CMK (cell line): ENCODE measurements around the gene AHCYL1.
"Not testable (repeated sequence)": the region's sequence is repeated elsewhere in the genome, so short reads cannot be mapped to it uniquely, and the experiment has no call there.

Source experiments
- DNase-seq: peaks from one replicate; pipeline ENCODE4 v3.0.0-alpha.2; 2010; ENCODE audit warnings: low read depth

Gene AHCYL1

DNA sequence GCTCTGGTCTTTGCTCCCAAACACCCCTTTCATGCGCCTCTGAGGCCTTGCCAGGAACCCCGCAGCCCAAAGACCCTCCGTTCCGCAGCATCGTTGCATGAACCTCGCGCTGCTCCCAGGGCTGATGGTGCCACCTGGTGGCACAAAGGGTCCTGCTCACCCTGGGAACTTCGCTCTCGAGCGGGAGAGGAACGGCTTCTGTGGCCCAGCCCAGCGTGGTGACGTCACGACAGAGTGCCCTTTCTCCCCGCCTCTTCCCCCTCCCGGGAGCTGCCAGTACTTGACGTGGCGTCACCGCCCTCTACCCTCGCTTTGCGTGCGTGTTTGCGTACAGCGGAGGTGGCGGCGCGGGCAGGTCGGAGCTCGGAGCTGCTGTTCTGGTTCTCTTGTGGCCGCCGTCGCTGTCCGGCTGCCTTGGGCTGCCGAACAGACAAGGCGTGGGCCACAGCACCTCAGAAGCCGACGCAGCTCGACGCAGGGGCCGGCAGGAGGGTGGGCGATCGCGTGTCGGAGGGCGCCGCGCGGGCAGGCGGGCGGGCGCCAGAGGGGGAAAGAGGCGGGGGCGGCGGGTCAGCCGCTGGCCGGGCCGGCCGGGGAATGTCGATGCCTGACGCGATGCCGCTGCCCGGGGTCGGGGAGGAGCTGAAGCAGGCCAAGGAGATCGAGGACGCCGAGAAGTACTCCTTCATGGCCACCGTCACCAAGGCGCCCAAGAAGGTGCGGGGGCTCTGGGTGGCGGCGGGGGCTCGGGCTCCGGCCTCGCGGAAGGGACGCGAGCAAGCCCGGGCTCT, at the start of gene AHCYL1:
TSS of gene AHCYL1 (plus strand) at position 310 of the 791 bp plus-strand sequence. CDS start at position 598, 288 bp downstream.
- DNase-seq = peak; percentile 97

DNA sequence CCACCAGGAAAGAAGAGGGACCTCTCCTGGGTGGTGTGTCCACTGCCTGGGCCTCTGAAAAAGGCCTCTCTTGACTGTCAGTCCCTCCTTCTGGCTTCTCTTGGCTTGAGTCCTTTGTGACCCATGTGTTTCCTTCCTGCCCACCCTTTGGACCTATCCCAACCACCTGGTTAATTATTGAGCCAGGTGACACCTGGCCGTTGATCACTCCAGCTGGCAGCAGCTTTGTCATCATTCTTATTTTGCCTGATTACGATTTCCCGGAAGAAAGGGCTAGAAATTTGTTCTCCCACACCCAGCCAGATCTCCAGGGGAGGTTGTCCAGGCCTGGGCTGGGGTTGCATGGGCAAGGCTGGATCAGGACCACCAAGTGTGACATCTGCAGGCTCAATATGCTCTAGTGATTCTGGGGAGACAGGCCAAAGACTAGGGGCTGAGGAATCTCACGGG, 49.1 kb upstream of the AHCYL1 start:
- DNase-seq = no peak

DNA sequence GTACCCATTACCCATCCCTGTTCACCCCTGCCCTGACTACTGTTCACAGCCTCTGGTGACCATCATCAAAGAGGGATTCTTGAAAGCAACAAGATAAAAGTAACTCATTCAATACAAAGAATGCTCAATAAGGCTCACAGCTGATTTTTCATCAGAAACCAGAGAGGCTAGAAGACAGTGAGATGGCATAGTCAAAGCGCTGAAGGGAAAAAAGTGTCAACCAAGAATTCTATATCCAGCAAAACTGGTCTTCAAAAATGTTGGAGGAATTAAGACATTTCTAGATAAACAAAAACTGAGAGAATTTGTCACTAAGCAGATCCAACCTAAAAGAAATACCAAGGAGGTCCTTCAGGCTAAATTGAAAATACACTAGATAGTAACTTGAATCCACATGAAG, 46.8 kb upstream of the AHCYL1 start:
- no peak for DNase-seq

DNA sequence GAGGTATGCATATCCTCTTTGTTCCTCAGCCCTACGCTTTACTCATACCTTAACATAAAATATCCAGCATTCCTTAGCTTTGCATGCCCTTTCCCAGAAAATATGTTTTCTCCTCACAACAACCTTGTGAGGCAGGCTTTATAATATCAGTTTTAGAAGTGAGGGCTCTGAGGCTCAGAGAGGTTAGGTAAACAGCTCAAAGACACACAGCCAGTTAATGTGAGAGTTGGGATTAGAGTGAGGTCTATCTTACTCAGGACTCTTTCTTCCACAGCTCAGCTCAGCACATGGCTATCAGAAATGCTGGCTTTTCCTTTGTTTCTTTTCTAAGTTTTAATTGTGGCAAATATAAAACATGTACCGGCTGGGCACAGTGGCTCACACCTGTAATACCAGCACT, 46.0 kb upstream of the AHCYL1 start:
- no peak for DNase-seq

DNA sequence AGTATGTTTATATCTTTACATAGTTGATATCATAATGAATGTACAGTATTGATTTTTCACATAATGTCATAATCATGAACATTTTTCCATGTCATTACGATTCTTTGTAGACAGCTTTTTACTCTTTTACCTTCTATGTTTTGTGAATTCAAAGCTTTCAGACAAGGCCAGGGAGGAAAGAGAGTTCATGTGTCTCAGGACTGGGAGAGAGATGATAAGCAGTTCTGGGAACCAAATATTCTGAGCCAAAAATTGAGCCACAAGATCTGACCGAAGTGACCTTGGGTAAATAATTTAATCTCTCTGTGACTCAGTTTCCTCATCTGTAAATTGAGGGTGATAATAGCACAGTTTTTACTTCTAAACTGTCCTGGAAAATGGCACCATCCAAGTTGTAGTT, 42.1 kb upstream of the AHCYL1 start:
- DNase-seq = no peak

DNA sequence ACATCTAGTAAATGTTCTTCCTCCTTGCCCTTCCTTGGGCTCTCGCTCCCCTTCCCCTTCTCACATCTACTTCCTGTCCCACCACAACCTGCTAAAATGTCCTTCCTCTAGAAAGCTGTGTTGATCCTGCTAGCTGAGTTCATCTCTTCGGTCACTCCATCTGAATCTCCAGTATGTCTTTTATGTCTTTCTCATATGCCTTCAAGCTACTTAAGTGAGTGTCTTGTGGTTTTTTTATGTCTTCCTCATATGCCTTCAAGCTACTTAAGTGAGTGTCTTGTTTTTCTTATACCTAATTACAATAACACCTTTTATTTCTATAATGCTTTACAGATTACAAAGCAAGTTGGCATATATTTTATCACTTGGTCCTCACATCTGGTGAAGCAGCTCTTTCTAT, 40.0 kb upstream of the AHCYL1 start:
- DNase-seq = no peak

DNA sequence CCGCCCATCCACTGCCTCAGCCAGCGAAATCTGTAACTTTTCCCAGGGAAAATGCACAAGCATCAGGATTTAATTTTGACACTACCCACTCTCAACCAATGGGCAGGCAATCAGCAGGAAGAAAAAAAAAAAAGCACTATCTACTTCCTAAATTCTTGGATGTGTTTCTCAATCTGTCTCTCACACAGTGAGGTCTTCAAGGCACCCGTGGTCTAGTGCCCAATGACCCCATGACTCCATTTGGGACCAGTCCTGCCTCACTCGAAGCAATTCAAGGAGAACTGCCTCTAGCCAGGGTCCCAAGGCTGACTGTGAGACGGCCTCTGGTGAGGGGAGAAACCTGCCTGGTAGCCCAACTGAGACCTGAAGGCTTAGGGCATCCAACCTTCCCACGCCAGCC, 38.1 kb upstream of the AHCYL1 start:
- DNase-seq = no peak

DNA sequence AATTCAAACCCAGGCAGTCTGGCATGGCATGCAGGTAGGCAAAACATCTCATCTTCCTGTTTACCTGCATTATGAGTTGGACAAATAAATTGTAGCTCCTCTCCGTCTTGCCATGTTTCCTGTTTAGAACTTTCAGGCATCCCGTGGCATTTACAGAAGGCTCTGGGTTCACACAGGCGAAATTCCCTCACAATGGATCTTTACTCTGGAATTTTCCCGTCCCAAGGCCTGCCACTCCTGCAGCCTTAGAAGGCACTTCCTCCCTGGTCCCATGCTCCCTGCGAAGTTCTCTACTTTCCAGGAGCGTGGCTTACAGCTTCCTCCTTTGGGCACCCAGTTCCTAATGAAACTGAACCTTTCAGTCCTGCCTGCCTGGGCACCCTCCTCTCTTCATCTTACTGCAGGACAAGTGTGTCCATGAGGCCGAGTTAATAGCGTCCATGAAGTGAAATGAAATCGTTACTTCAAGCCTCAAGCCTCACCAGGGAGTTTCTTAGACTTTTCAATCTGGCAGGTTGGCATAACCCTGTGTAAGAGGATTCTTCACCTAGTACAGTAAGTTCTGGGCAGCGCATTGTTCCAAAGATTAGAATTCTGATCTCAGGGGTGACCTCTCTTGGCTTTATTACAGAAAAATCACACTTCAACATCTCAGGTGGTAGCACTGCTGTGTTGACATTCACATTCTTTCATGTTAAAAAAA, 36.8 kb upstream of the AHCYL1 start:
- no peak for DNase-seq

DNA sequence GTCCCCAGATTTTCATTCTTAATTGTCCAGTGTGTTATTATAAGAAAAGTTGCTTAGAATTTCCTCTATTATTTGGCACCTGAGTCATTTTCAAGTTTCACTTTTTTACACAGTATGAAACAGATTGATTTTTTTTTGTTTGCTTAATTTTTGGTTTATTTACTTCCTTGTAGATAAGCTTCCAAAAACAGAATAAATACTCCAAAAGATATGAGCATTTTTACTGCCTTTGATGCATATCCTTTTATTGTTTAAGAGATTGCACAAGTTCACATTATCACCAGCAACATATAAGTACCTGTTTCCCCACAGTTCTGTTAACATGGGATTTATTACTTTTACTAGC, 36.3 kb upstream of the AHCYL1 start:
- DNase-seq = no peak

DNA sequence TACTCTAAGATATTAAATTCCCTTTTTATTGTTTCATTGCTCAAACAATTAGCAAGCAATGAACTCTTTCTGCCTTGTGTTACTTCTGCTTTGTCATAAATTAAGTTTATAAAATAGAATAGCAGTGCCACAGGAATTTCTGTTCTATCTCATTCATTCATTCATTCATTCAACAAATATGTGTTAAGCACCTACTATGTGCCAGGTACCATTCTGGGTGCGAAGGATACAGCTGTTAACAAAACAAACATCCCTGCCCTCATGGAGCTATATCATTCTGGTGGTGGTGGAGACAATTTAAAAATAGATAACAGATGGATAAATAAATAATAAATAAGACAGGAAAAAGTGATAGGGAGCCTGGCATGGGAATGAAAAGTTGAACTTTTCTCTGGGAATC, 34.5 kb upstream of the AHCYL1 start:
- no peak for DNase-seq

DNA sequence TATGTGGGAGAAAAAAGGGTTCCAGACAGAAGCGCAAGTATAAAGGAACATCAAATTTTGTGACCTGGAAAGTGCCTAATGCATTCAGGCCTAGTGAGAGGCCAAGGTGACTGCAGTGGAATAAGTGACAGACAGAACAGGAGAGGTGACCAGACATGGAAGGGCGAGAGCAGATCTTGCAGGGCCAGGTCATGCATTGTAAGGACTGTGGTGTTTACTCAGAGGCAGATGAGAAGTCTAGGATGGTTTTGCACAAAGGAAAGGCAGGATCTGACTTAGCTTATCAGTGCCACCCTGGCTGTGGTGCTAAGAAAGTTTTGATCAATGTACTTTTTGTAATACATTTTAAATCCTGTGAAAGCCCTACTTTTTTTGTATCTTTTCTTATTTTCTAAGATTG, 34.1 kb upstream of the AHCYL1 start:
- no peak for DNase-seq

DNA sequence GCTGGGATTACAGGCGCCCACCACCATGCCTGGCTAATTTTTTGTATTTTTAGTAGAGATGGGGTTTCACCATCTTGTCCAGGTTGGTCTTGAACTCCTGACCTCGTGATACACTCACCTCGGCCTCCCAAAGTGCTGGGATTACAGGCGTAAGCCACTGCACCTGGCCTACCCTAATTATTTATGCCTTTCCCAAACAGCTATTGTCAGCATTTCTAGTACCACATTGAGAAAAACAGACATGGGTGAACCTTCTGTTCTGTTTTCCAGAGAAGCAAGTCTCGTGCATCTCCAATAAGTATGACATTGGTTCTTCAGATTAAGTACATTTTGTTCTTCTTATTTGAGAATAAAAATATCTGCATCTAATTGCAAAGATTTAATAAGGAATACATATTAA, 33.1 kb upstream of the AHCYL1 start:
- DNase-seq = not testable (repeated sequence)

DNA sequence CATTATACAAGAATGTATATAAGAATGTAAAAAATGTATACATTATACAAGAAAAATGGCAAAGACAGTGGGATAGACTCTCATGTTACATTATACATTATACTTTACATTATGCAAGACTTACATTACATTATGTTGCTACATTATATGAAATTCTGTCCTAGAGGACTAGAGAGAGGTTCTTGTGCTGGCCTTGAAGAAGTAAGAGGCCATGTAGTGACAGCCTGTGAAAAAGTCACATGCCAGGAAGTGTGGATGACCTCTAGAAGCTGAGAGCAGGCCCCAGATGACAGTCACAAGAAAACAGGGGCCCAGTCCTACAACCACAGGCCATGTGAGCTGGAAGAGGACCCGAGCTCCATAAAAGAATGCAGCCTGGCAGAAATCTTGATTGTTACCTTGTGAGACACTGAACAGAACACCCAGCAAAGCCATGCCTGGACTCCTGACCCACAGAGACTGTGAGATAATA, 30.5 kb upstream of the AHCYL1 start:
- no peak for DNase-seq

DNA sequence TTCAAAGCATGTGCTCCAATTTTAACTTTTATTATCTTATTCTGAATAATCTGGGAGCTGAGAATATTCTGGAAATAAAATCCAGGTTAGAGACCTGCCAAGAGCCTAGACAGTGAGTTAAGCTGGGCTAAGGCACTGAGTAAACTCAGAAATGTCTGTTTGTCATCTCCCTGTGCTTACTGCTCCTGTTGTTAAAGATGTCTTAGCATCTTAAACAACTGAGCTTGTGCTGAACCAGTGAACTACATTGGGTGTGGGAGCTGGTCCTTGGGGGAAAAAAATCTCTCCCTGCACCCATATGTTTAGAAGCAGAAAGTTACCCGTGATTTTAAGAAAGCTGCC, 25.0 kb upstream of the AHCYL1 start:
- DNase-seq = no peak

DNA sequence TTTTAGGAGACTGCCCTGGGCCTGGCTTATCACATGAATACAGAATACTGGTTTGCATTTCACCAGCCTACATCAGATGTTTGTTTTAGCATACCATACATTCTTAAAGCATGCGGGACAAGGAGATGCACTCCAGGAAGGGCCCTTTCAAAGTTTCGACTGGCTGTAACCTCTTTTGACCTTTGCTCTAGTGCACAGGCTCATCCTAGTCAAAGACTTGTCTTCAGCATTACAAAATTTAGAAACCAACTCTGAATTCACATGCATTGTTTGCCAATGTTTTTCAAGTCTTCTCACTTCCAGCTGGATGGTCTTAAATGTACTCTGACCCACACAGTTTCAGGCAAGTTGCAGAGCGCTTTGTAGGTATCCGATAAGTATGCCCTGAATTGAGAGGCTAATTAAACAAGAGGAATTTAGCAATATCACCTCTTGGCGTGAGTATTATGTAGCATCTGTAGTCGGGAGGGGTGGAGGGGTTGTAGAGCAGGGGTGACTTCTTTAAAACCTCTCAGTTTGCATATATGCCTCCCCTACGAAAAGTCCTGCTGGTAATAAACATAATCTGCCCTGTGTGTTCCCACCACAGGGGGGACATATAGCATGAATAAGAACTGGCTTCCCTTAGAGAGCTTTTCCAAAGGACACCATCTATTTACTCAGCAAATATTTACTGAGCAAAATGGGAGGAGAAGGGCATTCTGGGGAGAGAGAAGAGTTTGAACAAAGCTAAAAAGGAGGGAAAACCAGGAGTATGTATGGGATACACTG, 24.4 kb upstream of the AHCYL1 start:
- no peak for DNase-seq

DNA sequence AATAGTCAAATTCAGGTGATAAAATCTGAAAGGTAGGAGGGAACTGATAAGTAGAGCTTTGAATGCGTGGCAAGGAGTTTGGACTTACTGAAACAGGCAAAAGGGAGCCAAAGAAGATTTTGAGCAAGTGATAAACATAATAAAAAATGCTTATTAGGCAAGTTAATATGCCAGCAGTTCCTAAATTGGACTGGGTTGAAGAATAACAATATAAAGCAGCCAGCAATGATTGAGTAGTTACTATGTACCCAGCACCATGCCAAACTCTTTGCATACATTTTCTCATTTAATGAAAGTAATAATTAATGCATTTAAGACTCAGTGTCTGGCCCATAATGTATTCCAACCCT, 23.8 kb upstream of the AHCYL1 start:
- no peak for DNase-seq

DNA sequence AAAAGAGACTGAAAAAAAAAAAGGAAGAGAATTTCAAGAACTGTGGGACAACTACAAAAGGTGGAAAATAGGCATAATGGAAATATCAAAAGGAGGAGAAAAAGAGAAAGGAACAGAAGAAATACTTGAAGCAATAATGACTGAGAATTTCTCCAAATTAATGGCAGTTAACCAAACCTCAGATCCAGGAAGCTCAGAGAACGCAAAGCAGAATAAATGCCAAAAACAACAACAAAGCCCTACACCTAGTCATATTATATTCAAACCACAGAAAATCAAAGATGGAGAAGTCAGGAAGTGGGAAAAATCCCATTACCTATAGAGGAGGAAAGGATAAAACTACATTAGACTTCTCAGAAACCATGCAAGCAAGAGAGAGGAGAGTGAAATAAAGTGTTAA, 20.7 kb upstream of the AHCYL1 start:
- DNase-seq = no peak

DNA sequence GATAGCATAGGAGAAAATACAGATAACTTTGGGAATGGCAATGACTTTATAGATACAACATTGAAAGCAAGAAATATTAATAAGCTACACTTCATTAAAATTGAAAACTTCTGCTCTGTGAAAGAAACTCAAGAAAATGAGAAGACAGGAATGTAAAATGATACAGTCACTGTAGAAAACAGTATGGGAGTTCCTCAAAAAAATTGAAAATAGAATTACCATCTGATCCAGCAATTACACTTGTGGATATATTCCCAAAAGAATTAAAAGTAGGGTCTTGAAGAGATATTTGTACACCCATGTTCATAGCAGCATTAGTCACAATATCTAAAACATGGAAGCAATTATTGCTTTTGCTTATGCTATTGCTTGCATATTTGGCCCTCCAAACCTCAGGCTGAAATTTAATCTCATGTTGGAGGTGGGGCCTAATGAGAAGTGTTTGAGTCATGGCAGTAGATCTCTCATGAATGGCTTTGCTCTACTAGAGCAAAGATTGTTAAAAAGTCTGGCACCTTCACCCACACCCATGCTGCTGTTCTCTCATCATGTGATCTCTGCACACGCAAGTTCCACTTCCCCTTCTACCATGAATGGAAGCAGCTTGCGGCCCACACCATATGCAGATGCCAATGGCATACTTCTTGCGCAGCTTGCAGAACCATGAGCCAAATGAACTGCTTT, 15.3 kb upstream of the AHCYL1 start:
- DNase-seq = no peak

DNA sequence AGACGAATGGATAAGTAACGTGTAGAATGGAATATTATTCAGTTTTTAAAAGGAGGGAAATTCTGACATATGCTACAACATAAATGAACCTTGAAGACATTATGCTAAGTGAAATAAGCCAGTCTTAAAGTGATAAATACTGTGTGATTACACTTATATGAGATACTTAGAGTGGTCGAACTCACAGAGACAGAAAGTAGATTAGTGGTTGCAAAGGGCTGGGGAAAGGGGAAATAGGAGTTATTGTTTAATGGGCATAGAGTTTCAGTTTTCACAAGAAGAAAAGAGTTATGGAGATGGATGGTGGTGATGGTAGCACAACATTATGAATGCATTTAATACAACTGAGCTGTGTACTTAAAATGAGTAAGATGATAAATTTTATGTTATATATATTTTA, 14.7 kb upstream of the AHCYL1 start:
- DNase-seq = no peak

DNA sequence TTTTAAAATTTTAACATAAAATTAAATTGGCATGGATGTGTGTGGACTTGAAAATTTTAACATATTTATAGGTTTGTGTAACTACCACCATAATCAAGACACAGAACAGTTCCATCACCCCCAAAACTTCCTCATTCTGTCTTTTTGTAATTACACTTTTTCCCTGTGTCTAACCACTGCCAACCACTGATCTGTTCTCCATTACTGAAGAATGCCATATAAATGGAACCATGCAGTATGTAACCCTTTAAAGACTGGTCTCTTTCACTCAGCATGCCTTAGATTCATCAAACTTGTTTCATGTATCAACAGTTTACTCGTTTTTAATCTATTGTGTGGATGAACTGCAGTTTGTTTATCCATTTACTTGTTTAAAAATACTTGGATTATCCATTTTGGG, 13.0 kb upstream of the AHCYL1 start:
- no peak for DNase-seq

DNA sequence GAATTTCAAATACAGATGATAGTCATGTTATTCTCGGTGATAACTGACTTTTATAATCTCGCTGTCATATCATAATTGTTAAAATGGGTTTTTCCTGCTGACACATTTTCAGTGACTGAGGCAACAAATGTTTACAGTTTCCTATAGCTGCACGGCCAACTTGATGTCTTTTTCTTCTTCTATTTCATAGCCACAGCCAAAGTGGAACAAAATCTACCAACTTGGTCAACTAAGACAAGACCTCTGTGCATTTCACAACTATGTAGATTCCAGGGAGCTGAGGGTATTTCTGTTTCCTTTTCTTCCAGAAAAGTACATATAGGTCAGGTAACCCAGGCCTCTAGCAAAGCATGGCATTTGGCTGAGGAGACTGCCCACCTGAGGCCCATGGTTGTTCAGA, 10.4 kb upstream of the AHCYL1 start:
- DNase-seq = no peak

DNA sequence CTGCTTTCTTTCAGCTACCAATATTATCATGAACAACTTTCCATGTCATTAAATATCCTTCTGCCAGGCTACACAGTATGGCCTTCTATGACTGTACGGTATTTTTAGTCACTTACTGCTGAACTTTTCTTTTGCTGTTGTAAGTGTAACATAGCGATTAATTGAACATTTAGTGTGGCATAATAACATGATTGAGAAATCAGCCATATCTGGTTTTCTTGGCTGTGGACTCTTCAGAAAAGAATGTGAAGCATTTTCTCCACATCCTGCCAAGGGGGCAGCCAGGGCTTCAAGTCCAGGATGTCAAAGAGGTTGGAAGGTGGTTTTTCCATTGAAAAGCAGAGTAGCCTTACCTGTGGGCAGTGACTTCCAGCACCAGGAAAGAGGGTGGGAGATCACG, 8.8 kb upstream of the AHCYL1 start:
- DNase-seq = no peak

DNA sequence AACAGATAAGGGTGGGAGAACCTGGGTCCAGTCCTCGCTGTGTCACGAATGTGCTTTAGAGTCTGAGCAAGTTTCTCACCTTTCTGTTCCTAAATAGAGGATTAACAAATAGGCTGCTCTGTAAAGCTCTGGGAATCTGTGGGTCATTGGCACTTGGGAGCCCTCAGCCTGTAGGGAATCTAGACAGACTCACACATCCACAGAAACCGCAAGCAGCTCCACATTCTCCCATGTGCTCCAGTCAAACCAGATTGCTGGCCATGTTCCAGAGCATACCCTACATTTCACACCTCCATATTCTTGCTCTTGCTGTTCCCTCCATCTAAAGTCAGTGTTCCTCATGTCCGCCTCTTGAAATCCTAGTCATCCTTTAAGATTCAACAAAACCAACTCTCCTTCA, 7.8 kb upstream of the AHCYL1 start:
- DNase-seq = no peak
